SK-N-MC (cell line): ENCODE results near the gene FSTL4.

Source experiments
- DNase-seq: peaks from one replicate; pipeline ENCODE4 v3.0.0-alpha.2; 2011; ENCODE audit warnings: low read depth, low spot score
- H3K27ac ChIP-seq: fragments of 200-600 bp; sonication (generic); 2 replicates; pipeline ENCODE4 v1.5.1; 2016; ENCODE audit warnings: mixed run types
- H3K36me3 ChIP-seq: fragments of 200-600 bp; sonication (generic); 2 replicates; pipeline ENCODE4 v1.6.1; 2017; ENCODE audit warnings: antibody characterized with exemption, low read length, mixed read lengths; ENCODE audit not compliant: insufficient read depth
- H3K4me3 ChIP-seq: fragments of 200-600 bp; sonication (generic); 2 replicates; pipeline ENCODE4 v1.5.1; 2016
- H3K9ac ChIP-seq: fragments of 200-600 bp; sonication (generic); 2 replicates; pipeline ENCODE4 v1.8.0; 2017; ENCODE audit warnings: mixed run types, mixed read lengths; ENCODE audit not compliant: insufficient read length
- H3K9me3 ChIP-seq: fragments of 200-600 bp; sonication (generic); 2 replicates; pipeline ENCODE4 v1.6.1; 2017; ENCODE audit warnings: low read depth, mild to moderate bottlenecking, antibody characterized with exemption, low read length, moderate library complexity, mixed read lengths
- EZH2 ChIP-seq: fragments of 200-600 bp; sonication (generic); IDR thresholded peaks from one replicate; pipeline ENCODE4 v1.6.1; 2017; ENCODE audit warnings: antibody characterized with exemption
- FOXP2 ChIP-seq: optimal IDR thresholded peaks from 2 replicates; pipeline ENCODE3; 2011; ENCODE audit warnings: mild to moderate bottlenecking, moderate library complexity; ENCODE audit not compliant: insufficient read depth; ENCODE audit errors: extremely low read length, control extremely low read depth
- POLR2AphosphoS5 ChIP-seq: IDR thresholded peaks from 2 replicates; pipeline ENCODE4 v1.6.1; 2012; ENCODE audit warnings: mild to moderate bottlenecking, low read depth, low read length, borderline replicate concordance

FSTL4 gene

GRCh38 chr5:133203317-133204305 lies 408.7 kb downstream of the FSTL4 start:
- Histone ChIP-seq H3K9me3 (no peaks in the 10 kb centered on the region), H3K36me3 (no peaks in the 10 kb centered on the region), H3K4me3 (no peak overlapping the region), H3K9ac (no peak overlapping the region), H3K27ac (no peak overlapping the region)
- TF ChIP-seq EZH2: no peak
- no peak for TF ChIP-seq POLR2AphosphoS5
- TF ChIP-seq FOXP2: no peak
- DNase-seq: no peak

- H3K9me3 ChIP-seq: no peaks in the 10 kb centered on the region
Observed at GRCh38 chr5:133202066-133202665, 410.2 kb downstream of the FSTL4 start.

DNA sequence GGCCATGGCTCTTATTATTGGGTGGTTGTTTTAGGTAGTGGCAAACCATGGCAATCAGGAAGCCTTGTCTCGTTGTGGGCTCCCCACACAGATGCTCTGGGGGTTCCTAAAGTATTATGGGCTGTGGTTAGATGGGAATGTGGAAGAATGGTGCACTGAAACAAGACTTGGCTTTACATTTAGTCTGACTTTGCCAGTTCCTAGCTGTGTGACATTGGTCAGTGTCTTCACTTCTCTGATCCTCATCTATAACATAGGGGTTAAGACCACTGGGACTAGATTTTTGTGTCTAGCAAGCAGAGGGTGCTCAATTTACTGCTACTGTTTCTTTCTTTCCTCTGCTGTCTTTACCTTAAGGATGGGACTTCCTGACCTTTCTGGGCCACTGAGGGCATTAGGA lies 411.0 kb downstream of the FSTL4 start:
- Histone ChIP-seq H3K4me3 (no peak overlapping the region), H3K27ac (no peak overlapping the region), H3K36me3 (no peaks in the 10 kb centered on the region), H3K9ac (no peak overlapping the region), H3K9me3 (no peaks in the 10 kb centered on the region)
- no peak for DNase-seq
- no peak for TF ChIP-seq EZH2
- no peak for TF ChIP-seq POLR2AphosphoS5
- TF ChIP-seq FOXP2: no peak

More at GRCh38 chr5:133202066-133202665, 410.2 kb downstream of the FSTL4 start:
- no peak for TF ChIP-seq FOXP2
- no peak for TF ChIP-seq EZH2
- no peak for TF ChIP-seq POLR2AphosphoS5
- no peak for DNase-seq
- no peak overlapping the region for H3K27ac ChIP-seq
- no peaks in the 10 kb centered on the region for H3K36me3 ChIP-seq
- no peak overlapping the region for H3K4me3 ChIP-seq
- no peak overlapping the region for H3K9ac ChIP-seq

DNA sequence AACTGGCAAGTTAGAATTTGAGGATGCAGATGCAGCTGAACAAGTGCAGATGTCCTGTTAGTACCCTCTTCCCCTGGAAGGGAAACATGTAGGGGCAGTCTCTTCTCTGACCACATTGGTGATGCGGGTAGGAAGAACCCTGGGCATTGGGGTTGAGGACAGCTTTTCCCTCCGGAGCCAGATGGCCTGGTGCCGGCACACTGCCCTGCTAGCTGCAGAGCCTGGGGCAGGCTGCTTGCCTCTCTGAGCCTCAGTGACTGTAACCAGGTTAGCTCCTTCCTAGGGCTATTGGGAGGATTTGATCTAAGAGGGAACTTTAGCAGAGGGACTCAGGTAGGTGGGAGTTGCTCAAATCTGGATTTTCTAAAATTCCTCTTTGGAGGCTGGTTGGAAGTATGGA lies 412.1 kb downstream of the FSTL4 start:
- H3K9ac ChIP-seq: no peak overlapping the region
- no peaks in the 10 kb centered on the region for H3K36me3 ChIP-seq
- DNase-seq: no peak
- H3K27ac ChIP-seq: no peak overlapping the region
- no peak overlapping the region for H3K4me3 ChIP-seq
- H3K9me3 ChIP-seq: no peaks in the 10 kb centered on the region
- TF ChIP-seq FOXP2: no peak
- TF ChIP-seq POLR2AphosphoS5: no peak
- no peak for TF ChIP-seq EZH2

DNA sequence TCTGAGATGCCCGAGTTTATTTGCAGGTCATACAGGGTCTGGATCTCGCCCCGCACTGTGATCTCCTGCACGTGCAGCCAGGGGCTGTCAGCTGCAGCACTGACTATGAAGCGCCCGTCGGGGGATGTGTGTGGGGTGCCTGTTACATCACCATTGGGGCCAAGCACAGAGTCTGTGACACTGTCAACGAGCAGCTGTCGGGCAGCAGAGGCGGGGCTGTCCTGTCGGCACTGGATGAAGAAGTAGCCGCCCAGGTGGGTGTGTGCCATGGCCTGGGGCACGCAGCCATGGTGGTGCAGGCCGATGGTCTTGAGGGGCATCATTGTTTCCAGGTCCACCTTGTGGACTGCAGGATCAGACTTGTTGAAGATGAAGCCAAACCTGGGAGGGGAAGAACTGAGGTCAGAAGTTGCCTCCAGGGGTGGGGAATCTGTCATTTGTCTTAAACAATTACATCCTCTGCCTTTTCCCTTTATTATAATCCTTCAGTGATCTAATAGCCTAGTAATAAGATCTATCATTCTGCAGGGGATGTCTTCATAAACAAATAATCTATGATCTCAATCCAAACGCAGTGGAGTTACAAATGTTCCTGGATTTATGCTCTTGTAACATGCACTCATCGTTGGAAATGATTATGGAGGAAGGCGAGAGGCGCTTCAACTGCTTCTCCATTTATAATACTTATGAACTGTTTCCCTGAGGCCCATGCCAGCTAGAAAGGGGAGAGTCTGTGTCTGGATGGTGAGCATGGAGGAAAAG lies 412.7 kb downstream of the FSTL4 start:
- no peak overlapping the region for H3K4me3 ChIP-seq
- no peak overlapping the region for H3K9ac ChIP-seq
- no peak overlapping the region for H3K27ac ChIP-seq
- no peaks in the 10 kb centered on the region for H3K9me3 ChIP-seq
- no peak for TF ChIP-seq FOXP2
- no peak for TF ChIP-seq EZH2
- TF ChIP-seq POLR2AphosphoS5: no peak
- DNase-seq: no peak
- H3K36me3 ChIP-seq: no peaks in the 10 kb centered on the region

DNA sequence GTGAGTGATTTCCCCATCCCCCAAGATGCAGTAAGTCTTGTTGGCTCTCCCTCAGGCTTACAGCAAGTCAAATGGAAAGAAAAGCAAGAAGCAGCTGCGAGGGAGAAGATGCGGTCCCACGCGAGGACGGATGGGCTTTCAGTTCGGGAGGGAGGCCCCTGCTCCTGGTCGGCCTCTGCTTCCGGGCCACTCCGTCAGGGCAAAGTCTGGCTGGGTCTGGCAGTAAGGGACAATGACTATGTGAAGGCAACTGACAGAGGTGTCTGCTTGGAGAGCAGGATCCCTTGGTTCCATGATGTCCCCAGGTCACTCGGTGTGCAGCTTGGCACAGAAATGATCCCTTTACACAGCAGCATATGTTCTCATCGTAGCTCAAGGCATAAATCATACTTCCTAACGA lies 413.8 kb downstream of the FSTL4 start:
- DNase-seq: no peak
- Histone ChIP-seq H3K27ac (no peak overlapping the region), H3K36me3 (no peaks in the 10 kb centered on the region), H3K4me3 (no peak overlapping the region), H3K9ac (no peak overlapping the region), H3K9me3 (no peaks in the 10 kb centered on the region)
- no peak for TF ChIP-seq POLR2AphosphoS5

DNA sequence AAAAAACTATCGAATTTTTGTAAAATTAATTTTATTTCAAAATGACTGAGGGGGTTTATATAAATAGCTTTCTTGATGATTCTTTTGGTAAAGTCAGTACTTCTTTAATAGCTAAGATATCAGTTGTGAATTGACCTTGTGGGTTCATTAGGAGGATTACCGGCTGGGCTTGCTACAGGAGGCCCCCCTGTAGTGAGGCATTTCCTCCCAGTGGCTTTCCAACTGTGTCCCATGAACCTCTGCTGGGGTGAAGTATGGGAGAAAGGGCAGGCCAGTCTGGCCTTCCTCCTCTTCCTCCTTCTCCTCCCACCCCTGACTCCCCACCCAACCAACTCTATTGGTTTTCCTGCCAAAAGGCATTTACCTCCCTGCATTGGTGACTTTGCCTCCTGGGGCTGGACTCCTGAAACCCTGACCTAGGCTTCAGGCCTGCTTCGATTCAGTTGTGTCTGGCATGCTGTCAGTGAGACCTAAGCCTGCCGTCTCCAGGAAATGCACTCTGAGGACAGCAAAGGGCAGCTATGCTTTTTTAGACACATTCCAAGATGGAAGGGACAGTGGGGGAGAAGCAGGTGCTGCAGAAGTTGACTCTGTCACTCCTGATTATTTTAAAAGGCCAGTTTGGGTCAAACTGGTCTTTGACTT lies 415.8 kb downstream of the FSTL4 start:
- H3K9me3 ChIP-seq: no peaks in the 10 kb centered on the region
- TF ChIP-seq POLR2AphosphoS5 (no peak), FOXP2 (no peak), EZH2 (no peak)
- no peak overlapping the region for H3K9ac ChIP-seq
- no peak overlapping the region for H3K27ac ChIP-seq
- H3K36me3 ChIP-seq: no peaks in the 10 kb centered on the region
- no peak overlapping the region for H3K4me3 ChIP-seq
- DNase-seq: no peak

DNA sequence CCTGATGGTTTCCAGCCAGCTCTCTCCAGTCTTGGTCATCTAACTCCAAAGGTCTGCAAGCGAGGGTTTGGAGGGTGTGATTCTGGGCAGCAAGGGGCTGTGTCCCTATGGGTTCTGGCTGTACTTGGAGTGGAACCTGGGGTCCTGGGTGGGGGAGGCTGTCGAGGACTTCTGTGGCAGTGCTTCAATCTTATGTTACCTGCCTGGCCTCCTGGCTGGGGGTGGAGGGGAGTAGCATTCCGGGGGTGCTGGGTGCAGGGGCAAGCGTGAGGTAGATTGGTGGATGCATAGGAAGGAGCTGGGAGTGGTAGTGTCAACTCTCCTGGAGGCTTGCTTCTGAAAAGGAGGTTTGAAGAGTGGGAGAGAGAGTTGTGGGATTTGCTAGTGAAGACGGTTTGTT lies 417.1 kb downstream of the FSTL4 start:
- TF ChIP-seq POLR2AphosphoS5: no peak
- TF ChIP-seq EZH2: no peak
- no peak for TF ChIP-seq FOXP2
- DNase-seq: no peak
- H3K27ac ChIP-seq: no peak overlapping the region
- no peaks in the 10 kb centered on the region for H3K9me3 ChIP-seq
- no peak overlapping the region for H3K9ac ChIP-seq
- H3K4me3 ChIP-seq: no peak overlapping the region
- H3K36me3 ChIP-seq: no peaks in the 10 kb centered on the region
